ENCODE measurements around the gene NEFH. TPM values are rescaled to one million over a fixed set of nuclear protein-coding genes. Genes with fewer than 3 reads are reported as not detected.
A peak's percentile ranks its signal among the peaks of the same experiment; 100 is the strongest.

The NEFH gene
- total and polyA plus RNA-seq, 2 donors from 2014 or later: 0.60 to 1.7 TPM

- Histone ChIP-seq H3K9me3 (ENCODE audit: control insufficient read depth in 2 of 3, insufficient read depth in 1 of 3, low read length in 3 of 3) (no peaks in the 10 kb centered on the region), H3K4me1 (ENCODE audit: control insufficient read depth in 2 of 3, insufficient read depth in 2 of 3, low read depth in 1 of 3, low read length in 3 of 3) (no peaks in the 10 kb centered on the region), H3K27me3 (ENCODE audit: control insufficient read depth, insufficient read depth, low read length) (no peaks in the 10 kb centered on the region), H3K27ac (ENCODE audit: low read depth in 2 of 2, low read length in 2 of 2) (no peak overlapping the region), H3K36me3 (ENCODE audit: control insufficient read depth in 2 of 3, insufficient read depth in 3 of 3, low read length in 3 of 3) (no peaks in the 10 kb centered on the region), H3K4me3 (ENCODE audit: low read length in 3 of 3) (no peak overlapping the region), H3K9ac (ENCODE audit: low read length in 3 of 3) (no peak overlapping the region)
- intact Hi-C loops (cut with DNase I): no loop called here
- DNase-seq: no peak
- no peak for TF ChIP-seq CTCF (IDR thresholded peaks at IDR 0.05; ENCODE audit: borderline replicate concordance, extremely low read depth, insufficient read depth)
- no peak for FAIRE-seq
Observed at GRCh38 chr22:29442976-29443375, 37.0 kb upstream of the NEFH start.

GRCh38 chr22:29443452-29443851, 36.6 kb upstream of the NEFH start:
- Histone ChIP-seq H3K27me3 (ENCODE audit: control insufficient read depth, insufficient read depth, low read length) (no peaks in the 10 kb centered on the region), H3K4me3 (ENCODE audit: low read length in 3 of 3) (no peak overlapping the region), H3K9ac (ENCODE audit: low read length in 3 of 3) (no peak overlapping the region), H3K36me3 (ENCODE audit: control insufficient read depth in 2 of 3, insufficient read depth in 3 of 3, low read length in 3 of 3) (no peaks in the 10 kb centered on the region), H3K9me3 (ENCODE audit: control insufficient read depth in 2 of 3, insufficient read depth in 1 of 3, low read length in 3 of 3) (no peaks in the 10 kb centered on the region), H3K27ac (ENCODE audit: low read depth in 2 of 2, low read length in 2 of 2) (no peak overlapping the region), H3K4me1 (ENCODE audit: control insufficient read depth in 2 of 3, insufficient read depth in 2 of 3, low read depth in 1 of 3, low read length in 3 of 3) (no peaks in the 10 kb centered on the region)
- peak in 2 of 5 donors; percentile 12 to 26 for DNase-seq
- no peak for TF ChIP-seq CTCF (IDR thresholded peaks at IDR 0.05; ENCODE audit: borderline replicate concordance, extremely low read depth, insufficient read depth)
- no peak for FAIRE-seq
- intact Hi-C loops (cut with DNase I): no loop called here

- FAIRE-seq: no peak
- intact Hi-C loops (cut with DNase I): no loop called here
- Histone ChIP-seq H3K4me1 (ENCODE audit: control insufficient read depth in 2 of 3, insufficient read depth in 2 of 3, low read depth in 1 of 3, low read length in 3 of 3) (no peaks in the 10 kb centered on the region), H3K27me3 (ENCODE audit: control insufficient read depth, insufficient read depth, low read length) (no peaks in the 10 kb centered on the region), H3K4me3 (ENCODE audit: low read length in 3 of 3) (no peak overlapping the region), H3K27ac (ENCODE audit: low read depth in 2 of 2, low read length in 2 of 2) (no peak overlapping the region), H3K9ac (ENCODE audit: low read length in 3 of 3) (no peak overlapping the region), H3K9me3 (ENCODE audit: control insufficient read depth in 2 of 3, insufficient read depth in 1 of 3, low read length in 3 of 3) (no peaks in the 10 kb centered on the region), H3K36me3 (ENCODE audit: control insufficient read depth in 2 of 3, insufficient read depth in 3 of 3, low read length in 3 of 3) (no peaks in the 10 kb centered on the region)
- DNase-seq: no peak
- no peak for TF ChIP-seq CTCF (IDR thresholded peaks at IDR 0.05; ENCODE audit: borderline replicate concordance, extremely low read depth, insufficient read depth)
Observed at GRCh38 chr22:29443861-29444792, 35.9 kb upstream of the NEFH start.
